HCT116 (cell line): ENCODE measurements around the gene C10orf95. TPM values are rescaled to one million over a fixed set of nuclear protein-coding genes. Genes with fewer than 3 reads are reported as not detected.
"Not testable (repeated sequence)": the region's sequence is repeated elsewhere in the genome, so short reads cannot be mapped to it uniquely, and the experiment has no call there.

ENCODE experiments used
- ATAC-seq: fragments of 200-7000 bp; cut with Tn5 transposase; 2 replicates; pipeline ENCODE4 v1.9.1; 2020; ENCODE audit warnings: mild to moderate bottlenecking, moderate library complexity
- Bru-seq: library from RNA; stranded (reverse); fragments of 400-500 nt; gene quantifications from one replicate; lab custom pipeline; 2021; lab: Mats Ljungman, UMichigan
- BruChase-seq, 2 experiments: library from RNA; stranded (reverse); fragments of 400-500 nt; gene quantifications; one replicate each; lab custom pipeline; 2021; lab: Mats Ljungman, UMichigan
- BruUV-seq: library from RNA; stranded (reverse); fragments of 400-500 nt; replicated peaks from 2 replicates; lab custom pipeline; 2021; lab: Mats Ljungman, UMichigan
- CTCF ChIA-PET: fragments of 300-600 bp; sonication (Branson Sonifier 250); formaldehyde crosslinking; loops from one replicate; lab custom pipeline; 2021; ENCODE audit warnings: antibody characterized with exemption; lab: Charles Lee
- POLR2A ChIA-PET: fragments of 300-600, 350-600 bp; sonication (Branson Sonifier 250); formaldehyde crosslinking; loops from one replicate; lab custom pipeline; 2021; ENCODE audit warnings: antibody characterized with exemption; lab: Charles Lee
- RAD21 ChIA-PET, 2 experiments: fragments of 300-600 bp; sonication (Branson Sonifier 250); formaldehyde crosslinking; loops; one replicate each; lab custom pipeline; 2023; ENCODE audit warnings: low total read pairs in 2 of 2; ENCODE audit not compliant: uncharacterized antibody in 2 of 2, unreplicated experiment in 2 of 2, low non-redundant PET in 1 of 2; lab: Charles Lee
- DNase-seq: peaks from one replicate; pipeline ENCODE4 v3.0.0-alpha.2; 2010; ENCODE audit warnings: low read depth, low spot score
- H2AFZ ChIP-seq: fragments of 200-600 bp; shearing (Covaris generic), sonication (generic); 2 replicates; pipeline ENCODE4 v1.6.1; 2017; ENCODE audit warnings: low read depth, mixed run types, mixed read lengths, antibody characterized with exemption, low read length; ENCODE audit not compliant: poor library complexity, severe bottlenecking
- H3K27ac ChIP-seq: 2 replicates; pipeline ENCODE4 v1.5.1; 2012; ENCODE audit warnings: low read depth, low read length
- H3K27me3 ChIP-seq: fragments of 200-600 bp; sonication (generic); 2 replicates; pipeline ENCODE4 v1.6.1; 2016; ENCODE audit warnings: mixed run types, low read length, mixed read lengths; ENCODE audit not compliant: insufficient read depth
- H3K36me3 ChIP-seq, 2 experiments: fragments of 200-500 bp in 1 of 2; fragments of 200-600 bp in 1 of 2; sonication (Bioruptor generic) in 1 of 2; sonication (generic) in 1 of 2; 2 replicates each; pipeline versions ENCODE4 v1.5.1 to v1.6.1; 2014 to 2016; ENCODE audit warnings: low read length in 2 of 2, inconsistent platforms in 1 of 2, mixed read lengths in 1 of 2, mixed run types in 1 of 2; ENCODE audit not compliant: insufficient read depth in 2 of 2, control insufficient read depth in 1 of 2
- H3K4me1 ChIP-seq, 2 experiments: fragments of 200-600 bp in 1 of 2; sonication (generic) in 1 of 2; 2 replicates each; pipeline versions ENCODE4 v1.5.1 to v1.6.1; 2012 to 2017; ENCODE audit warnings: low read length in 2 of 2, inconsistent platforms in 1 of 2, mild to moderate bottlenecking in 1 of 2, mixed read lengths in 1 of 2, mixed run types in 1 of 2, moderate library complexity in 1 of 2; ENCODE audit not compliant: insufficient read depth in 2 of 2, control insufficient read depth in 1 of 2
- H3K4me2 ChIP-seq: fragments of 200-600 bp; sonication (generic); 2 replicates; pipeline ENCODE4 v1.6.1; 2017; ENCODE audit warnings: mixed run types, low read length, mixed read lengths
- H3K4me3 ChIP-seq, 2 experiments: fragments of 200-600 bp in 1 of 2; sonication (generic) in 1 of 2; replicated peaks in 1 of 2; 2 replicates each; pipeline ENCODE4 v1.5.1; 2011 to 2016; ENCODE audit warnings: low read length in 2 of 2, control low read depth in 1 of 2, low read depth in 1 of 2, mild to moderate bottlenecking in 1 of 2, mixed read lengths in 1 of 2, mixed run types in 1 of 2
- H3K79me2 ChIP-seq: fragments of 200-600 bp; sonication (generic); 2 replicates; pipeline ENCODE4 v1.6.1; 2017; ENCODE audit warnings: mild to moderate bottlenecking, mixed run types, low read length, moderate library complexity, mixed read lengths; ENCODE audit not compliant: insufficient read depth
- H3K9ac ChIP-seq: fragments of 200-600 bp; sonication (generic); 2 replicates; pipeline ENCODE4 v1.6.1; 2016; ENCODE audit warnings: low read length, mixed read lengths
- H3K9me2 ChIP-seq: fragments of 200-600 bp; sonication (generic), shearing (Covaris generic); 2 replicates; pipeline ENCODE4 v1.6.1; 2017; ENCODE audit warnings: mixed run types, mild to moderate bottlenecking, moderate library complexity; ENCODE audit not compliant: insufficient read depth
- H3K9me3 ChIP-seq, 2 experiments: fragments of 200-500 bp in 1 of 2; fragments of 200-600 bp in 1 of 2; sonication (Bioruptor generic) in 1 of 2; sonication (generic) in 1 of 2; 2 replicates each; pipeline ENCODE4 v1.6.1; 2014 to 2017; ENCODE audit warnings: low read length in 2 of 2, mixed read lengths in 2 of 2, inconsistent platforms in 1 of 2, low read depth in 1 of 2, mild to moderate bottlenecking in 1 of 2, mixed run types in 1 of 2, moderate library complexity in 1 of 2; ENCODE audit not compliant: control insufficient read depth in 1 of 2, insufficient read depth in 1 of 2
- H4K20me1 ChIP-seq: fragments of 200-600 bp; sonication (generic), shearing (Covaris generic); 2 replicates; pipeline ENCODE4 v1.6.1; 2017; ENCODE audit warnings: mixed run types, mild to moderate bottlenecking, moderate library complexity; ENCODE audit not compliant: insufficient read depth
- EZH2phosphoT487 ChIP-seq: fragments of 200-600 bp; IDR thresholded peaks from 2 replicates; pipeline ENCODE4 v1.6.1; 2018; ENCODE audit warnings: antibody characterized with exemption, borderline replicate concordance
- JUND ChIP-seq: IDR thresholded peaks from 2 replicates; pipeline ENCODE4 v1.6.1; 2012
- ZFX ChIP-seq: fragments of 450-650 bp; IDR thresholded peaks from 2 replicates; pipeline ENCODE4 v1.6.1; 2017
- intact Hi-C: fragments of 100-400 bp; cut with micrococcal nuclease; formaldehyde crosslinking; loops from 2 replicates; pipeline ENCODE4 v1.10.0; 2022
- long read RNA-seq: library from polyadenylated mRNA; unstranded; transcript quantifications from one replicate; pipeline ENCODE4 v2.0.0, GENCODE V29; 2021; ENCODE audit not compliant: unreplicated experiment
- polyA plus RNA-seq: library from polyadenylated mRNA; unstranded; fragments of >200 nt; gene quantifications from 2 replicates; pipeline ENCODE4 v1.2.1, GENCODE V29; 2012; ENCODE audit warnings: missing spikeins
- total RNA-seq: library from RNA; stranded (reverse); gene quantifications from one replicate; pipeline ENCODE4 v1.2.1, GENCODE V29; 2021; ENCODE audit not compliant: unreplicated experiment
- TF ChIP-seq, protein P1 (sequence below): IDR thresholded peaks from 2 replicates; pipeline ENCODE4 v1.6.1; 2012; ENCODE audit warnings: low read depth

C10orf95 gene, protein sequence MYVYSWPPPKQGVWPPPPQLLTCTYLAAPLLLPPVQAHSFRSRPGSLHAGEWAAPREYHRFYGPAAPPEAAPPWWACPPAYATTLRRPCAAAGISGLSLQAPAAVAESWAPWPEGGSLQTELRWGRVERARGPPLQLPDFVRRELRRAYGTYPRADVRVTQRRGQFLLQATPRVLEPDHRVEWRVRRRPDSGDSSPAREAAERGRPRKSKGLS
- total RNA-seq (2.1 TPM), Bru-seq, nascent RNA (percentile 44 among the genes with signal in this experiment), BruChase-seq, experiment 1, labeled RNA remaining after a 6-hour chase (not detected), BruChase-seq, experiment 2, labeled RNA remaining after a 2-hour chase (percentile 17 among the genes with signal in this experiment)
- polyA plus RNA-seq = 3.8 TPM in 2 replicates
- long read RNA-seq, partial matches to known transcripts = 0 of 14 reads
- long read RNA-seq, other reads (novel, unspliced or antisense) = 14 of 14 reads

DNA sequence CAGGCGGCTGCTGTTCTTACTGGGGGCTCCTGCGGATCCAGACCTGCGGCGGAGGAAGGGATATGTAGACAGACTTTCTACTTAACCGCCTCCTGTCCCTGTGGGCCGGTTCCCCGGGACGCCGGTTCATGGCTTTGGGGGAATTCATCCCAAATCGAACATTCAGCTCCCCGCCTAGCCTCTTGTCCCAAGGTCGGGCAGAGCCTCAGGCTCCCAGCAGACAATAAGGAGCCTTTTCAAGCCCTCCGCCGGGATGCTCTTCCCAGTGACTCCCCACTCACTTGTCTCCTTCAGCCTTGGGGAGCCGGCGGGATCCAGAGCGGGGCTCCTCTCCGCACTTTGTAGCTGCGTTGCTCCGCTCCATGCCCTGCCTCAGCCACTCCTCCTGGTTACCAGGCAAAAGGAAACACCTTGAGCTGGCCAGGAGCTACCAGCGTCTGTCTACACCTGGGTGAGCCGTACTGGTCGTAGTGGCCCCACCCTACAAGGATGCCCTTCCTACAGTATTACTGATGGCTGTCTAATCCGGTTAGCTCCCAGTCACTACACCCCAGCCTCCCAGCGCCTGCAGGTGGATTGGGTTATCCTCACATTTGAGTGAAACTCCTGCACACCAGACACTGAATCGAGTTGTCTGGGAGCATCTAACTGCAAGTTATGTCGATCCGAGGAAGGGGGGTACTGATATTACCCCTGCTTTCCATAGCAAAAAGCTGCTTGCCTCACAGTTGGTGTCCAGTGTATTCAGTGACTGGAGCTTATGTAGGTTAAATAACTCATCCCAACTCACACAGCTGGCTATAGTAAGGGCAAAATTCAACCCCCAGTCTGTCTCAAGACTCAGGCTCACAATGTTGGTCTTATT lies at the start of gene C10orf95:
Gene C10orf95, minus strand, starts transcription at position 439 of the 865 bp plus-strand sequence. CDS start 450 bp downstream, outside the sequence.
- no peak for TF ChIP-seq JUND
- no peak for TF ChIP-seq EZH2phosphoT487
- no peak for TF ChIP-seq ZFX
- TF ChIP-seq, protein P1, sequence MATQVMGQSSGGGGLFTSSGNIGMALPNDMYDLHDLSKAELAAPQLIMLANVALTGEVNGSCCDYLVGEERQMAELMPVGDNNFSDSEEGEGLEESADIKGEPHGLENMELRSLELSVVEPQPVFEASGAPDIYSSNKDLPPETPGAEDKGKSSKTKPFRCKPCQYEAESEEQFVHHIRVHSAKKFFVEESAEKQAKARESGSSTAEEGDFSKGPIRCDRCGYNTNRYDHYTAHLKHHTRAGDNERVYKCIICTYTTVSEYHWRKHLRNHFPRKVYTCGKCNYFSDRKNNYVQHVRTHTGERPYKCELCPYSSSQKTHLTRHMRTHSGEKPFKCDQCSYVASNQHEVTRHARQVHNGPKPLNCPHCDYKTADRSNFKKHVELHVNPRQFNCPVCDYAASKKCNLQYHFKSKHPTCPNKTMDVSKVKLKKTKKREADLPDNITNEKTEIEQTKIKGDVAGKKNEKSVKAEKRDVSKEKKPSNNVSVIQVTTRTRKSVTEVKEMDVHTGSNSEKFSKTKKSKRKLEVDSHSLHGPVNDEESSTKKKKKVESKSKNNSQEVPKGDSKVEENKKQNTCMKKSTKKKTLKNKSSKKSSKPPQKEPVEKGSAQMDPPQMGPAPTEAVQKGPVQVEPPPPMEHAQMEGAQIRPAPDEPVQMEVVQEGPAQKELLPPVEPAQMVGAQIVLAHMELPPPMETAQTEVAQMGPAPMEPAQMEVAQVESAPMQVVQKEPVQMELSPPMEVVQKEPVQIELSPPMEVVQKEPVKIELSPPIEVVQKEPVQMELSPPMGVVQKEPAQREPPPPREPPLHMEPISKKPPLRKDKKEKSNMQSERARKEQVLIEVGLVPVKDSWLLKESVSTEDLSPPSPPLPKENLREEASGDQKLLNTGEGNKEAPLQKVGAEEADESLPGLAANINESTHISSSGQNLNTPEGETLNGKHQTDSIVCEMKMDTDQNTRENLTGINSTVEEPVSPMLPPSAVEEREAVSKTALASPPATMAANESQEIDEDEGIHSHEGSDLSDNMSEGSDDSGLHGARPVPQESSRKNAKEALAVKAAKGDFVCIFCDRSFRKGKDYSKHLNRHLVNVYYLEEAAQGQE = no peak
- ChIA-PET POLR2A (interaction anchor here (0.7 to 6.1 kb wide), 8 partner anchors 10 to 193 kb away, joined by 3 to 39 read pairs (median 6); partner anchors contain the start of genes CUEDC2, FBXL15 and TRIM8), RAD21 (interaction anchor here in 1 of 2 experiments (1.0 to 1.6 kb wide), 2 partner anchors 29 to 132 kb away, joined by 3 to 4 read pairs; no protein-coding TSS in a partner anchor), CTCF (interaction anchor here (0.9 to 2.7 kb wide), 7 partner anchors 10 to 220 kb away, joined by 3 to 16 read pairs (median 3); partner anchors contain the start of genes CUEDC2 and FBXL15)
- intact Hi-C loops = loop anchor here (2.0 kb wide), 1 partner anchor 57 kb away; the partner anchor contains the start of gene NFKB2
- Histone ChIP-seq H3K4me2 (peak within 1 kb of the TSS; percentile 98), H3K79me2 (peaks cover 35% of the 10 kb centered on the region), H3K4me3 (peak within 1 kb of the TSS; percentile 72 to 100), H2AFZ (no peak within 1 kb of the TSS), H3K9ac (peak within 1 kb of the TSS; percentile 97), H3K27ac (peak within 1 kb of the TSS; percentile 98), H3K9me2 (no peaks in the 10 kb centered on the region), H4K20me1 (no peaks in the 10 kb centered on the region), H3K36me3 (peaks cover 4 to 13% of the 10 kb centered on the region in 2 experiments; a peak in 2 of 4 replicates), H3K9me3 (no peaks in the 10 kb centered on the region), H3K4me1 (peaks cover 28 to 38% of the 10 kb centered on the region in 2 experiments), H3K27me3 (no peaks in the 10 kb centered on the region)
- ATAC-seq = peak; percentile 20
- no peak for DNase-seq
- BruUV-seq = TSS peak; percentile 28

- DNase-seq, H3K36me3 ChIP-seq, H3K4me3 ChIP-seq, H4K20me1 ChIP-seq, RAD21 ChIA-PET, H3K9me2 ChIP-seq, BruUV-seq, H3K27ac ChIP-seq, H3K27me3 ChIP-seq, H2AFZ ChIP-seq, H3K9me3 ChIP-seq, ATAC-seq: not testable (repeated sequence)
- peak overlapping the region; percentile 72; the same call in 1 of the 2 replicates for H3K9ac ChIP-seq
- H3K79me2 ChIP-seq = peaks cover 71% of the 10 kb centered on the region
- ChIA-PET CTCF (interaction anchor here (1.5 to 5.3 kb wide), 3 partner anchors 22 to 101 kb away, joined by 3 to 103 read pairs (median 5); no protein-coding TSS in a partner anchor), POLR2A (interaction anchor here (0.6 kb wide), 1 partner anchor 157 kb away, joined by 3 read pairs; no protein-coding TSS in a partner anchor)
- intact Hi-C loops = loop anchor here (5.0 kb wide), 2 partner anchors 97 to 348 kb away; partner anchors contain the start of gene NOLC1
- H3K4me1 ChIP-seq = peaks cover 13 to 27% of the 10 kb centered on the region in 2 experiments
- H3K4me2 ChIP-seq = peak overlapping the region; percentile 84
These were observed 49.3 kb upstream of the C10orf95 start for GRCh38 chr10:102500686-102501085.
